K562 (cell line): ENCODE data around the gene ITPKA. TPM values are rescaled to one million over a fixed set of nuclear protein-coding genes. Genes with fewer than 3 reads are reported as not detected.

Experiments used
- BHLHE40 ChIP-seq: IDR thresholded peaks from 2 replicates; pipeline ENCODE4 v1.6.1; 2011; ENCODE audit warnings: low read length, improper control_type of control experiment
- BRF1 ChIP-seq: IDR thresholded peaks from 3 replicates; pipeline ENCODE4 v1.6.1; 2011; ENCODE audit warnings: borderline replicate concordance, mild to moderate bottlenecking; ENCODE audit not compliant: insufficient read length; ENCODE audit errors: extremely low read depth
- CUX1 ChIP-seq: fragments of 200-800 bp; sonication (Bioruptor generic); IDR thresholded peaks from 2 replicates; pipeline ENCODE4 v1.6.1; 2016; ENCODE audit warnings: missing genetic modification characterization, missing compliant biosample characterization
- MAX ChIP-seq: sonication (generic); formaldehyde crosslinking; IDR thresholded peaks from 2 replicates; pipeline ENCODE4 v1.9.0; 2022; ENCODE audit warnings: mild to moderate bottlenecking, missing genetic modification reagents
- MLLT1 ChIP-seq, 2 experiments: fragments of 450-650 bp; IDR thresholded peaks; 2 replicates each; pipeline ENCODE4 v1.6.1; 2016
- SMAD4 ChIP-seq: fragments of 250-450 bp; sonication (Bioruptor Pico); conservative IDR thresholded peaks from 2 replicates; pipeline ENCODE4 v1.8.0; 2021; ENCODE audit warnings: inconsistent platforms, mild to moderate bottlenecking, moderate library complexity
- TFAP4 ChIP-seq: sonication (generic); formaldehyde crosslinking; IDR thresholded peaks from 2 replicates; pipeline ENCODE4 v1.8.0; 2022; ENCODE audit warnings: missing genetic modification reagents, mild to moderate bottlenecking, moderate library complexity, borderline replicate concordance
- ZBTB1 ChIP-seq: sonication (generic); formaldehyde crosslinking; IDR thresholded peaks from 2 replicates; pipeline ENCODE4 v1.8.1; 2023; ENCODE audit warnings: missing genetic modification reagents, low read depth, mild to moderate bottlenecking, borderline replicate concordance
- ZBTB9 ChIP-seq: fragments of 450-650 bp; formaldehyde crosslinking; IDR thresholded peaks from 2 replicates; pipeline ENCODE4 v1.4.0; 2020; ENCODE audit warnings: mild to moderate bottlenecking, moderate library complexity
- ZNF583 ChIP-seq: fragments of 250-450 bp; sonication (Bioruptor Pico); IDR thresholded peaks from 2 replicates; pipeline ENCODE4 v1.4.0; 2020
- ZNF592 ChIP-seq: fragments of 450-650 bp; IDR thresholded peaks from 2 replicates; pipeline ENCODE4 v1.6.1; 2017; ENCODE audit warnings: antibody characterized with exemption, mild to moderate bottlenecking
- ZNF77 ChIP-seq: fragments of 250-450 bp; sonication (Bioruptor Pico); IDR thresholded peaks from 2 replicates; pipeline ENCODE4 v1.5.0; 2020
- polyA plus RNA-seq, 8 experiments: library from polyadenylated mRNA; depleted of rRNA in 4 of 8; stranded (reverse) in 5 of 8; unstranded in 3 of 8; fragments of >200 nt; fragmentation: Nextera tagmentation in 2 of 8; fragmentation: Illumina TruSeq in 1 of 8; extraction: Ambion mirVana in 2 of 8; extraction: Trizol in 1 of 8; gene quantifications; 2 replicates each; pipeline versions ENCODE4 v1.2.1 to v1.2.3, GENCODE V29; 2011 to 2014; ENCODE audit warnings: inconsistent platforms in 1 of 8, missing spikeins in 1 of 8
- total RNA-seq, 7 experiments: library from RNA; depleted of rRNA in 6 of 7; stranded (reverse); fragments of >200 nt in 6 of 7; fragmentation: Illumina TruSeq in 2 of 7; extraction: Trizol in 2 of 7; gene quantifications; 2 replicates each; pipeline versions ENCODE4 v1.2.1 to v1.2.3, GENCODE V29; 2011 to 2021; ENCODE audit warnings: low replicate concordance in 1 of 7

Gene ITPKA
- total and polyA plus RNA-seq, 9 of the 15 experiments (the other 6 are each of a cell fraction or from before 2014, with no cell fraction given): 0.14 to 68.4 (median 11.5) TPM

GRCh38 chr15:41495736-41496599 is 2.3 kb downstream of the ITPKA start (continued):
- TF ChIP-seq BRF1: no peak
- TF ChIP-seq MLLT1 (IDR thresholded peaks at IDR 0.05): no peak
- peak; percentile 75; the same call in 1 of the 2 replicates for TF ChIP-seq ZBTB9
- TF ChIP-seq SMAD4: peak; percentile 82; the same call in 1 of the 2 replicates
- TF ChIP-seq ZNF592: peak; percentile 88
- peak; percentile 75 for TF ChIP-seq TFAP4 (CRISPR knock-in tag)
- no peak for TF ChIP-seq ZNF77 (CRISPR knock-in tag)
- 0 out of 2 replicates have a peak, but pooled peaks have one; percentile 66 for TF ChIP-seq ZNF583 (CRISPR knock-in tag)
- peak; percentile 80 for TF ChIP-seq MAX (CRISPR knock-in tag)
- no peak for TF ChIP-seq BHLHE40
- 0 out of 2 replicates have a peak, but pooled peaks have one; percentile 39 for TF ChIP-seq ZBTB1 (CRISPR knock-in tag)
- no peak for TF ChIP-seq CUX1 (CRISPR knock-in tag)
